NCI-H226 (cell line): ENCODE results near the gene FAM124A.
A peak's percentile ranks its signal among the peaks of the same experiment; 100 is the strongest.

Experiments
- DNase-seq: peaks from one replicate; pipeline ENCODE4 v3.0.0-alpha.2; 2015

Gene FAM124A

GRCh38 chr13:51222037-51222685, at the start of gene FAM124A:
Gene FAM124A, plus strand, starts transcription at chr13:51222398. Its CDS starts 104 bp downstream, at chr13:51222502.
- peak; percentile 52 for DNase-seq

- DNase-seq = no peak
These were observed 47.2 kb upstream of the FAM124A start for GRCh38 chr13:51175021-51175420.

- DNase-seq = no peak
These were observed 46.6 kb upstream of the FAM124A start for GRCh38 chr13:51175639-51176038.

- no peak for DNase-seq
These were observed 45.0 kb upstream of the FAM124A start for GRCh38 chr13:51177188-51177587.

- no peak for DNase-seq
These were observed 43.6 kb upstream of the FAM124A start for GRCh38 chr13:51178456-51179074.

GRCh38 chr13:51179432-51179971, 42.7 kb upstream of the FAM124A start:
- no peak for DNase-seq

- no peak for DNase-seq
These were observed 41.2 kb upstream of the FAM124A start for GRCh38 chr13:51180853-51181511.

GRCh38 chr13:51181786-51182383, 40.3 kb upstream of the FAM124A start:
- no peak for DNase-seq

GRCh38 chr13:51191743-51192142, 30.5 kb upstream of the FAM124A start:
- no peak for DNase-seq

- DNase-seq = peak; percentile 14
These were observed 29.9 kb upstream of the FAM124A start for GRCh38 chr13:51192348-51192747.

GRCh38 chr13:51193387-51193786, 28.8 kb upstream of the FAM124A start:
- no peak for DNase-seq

GRCh38 chr13:51194942-51195341, 27.3 kb upstream of the FAM124A start:
- no peak for DNase-seq

- no peak for DNase-seq
These were observed 20.3 kb upstream of the FAM124A start for GRCh38 chr13:51201886-51202285.

GRCh38 chr13:51202477-51203046, 19.6 kb upstream of the FAM124A start:
- DNase-seq = no peak

- DNase-seq = no peak
These were observed 15.6 kb upstream of the FAM124A start for GRCh38 chr13:51206584-51206983.

- DNase-seq = no peak
These were observed 14.3 kb upstream of the FAM124A start for GRCh38 chr13:51207881-51208280.

GRCh38 chr13:51208716-51209115, 13.5 kb upstream of the FAM124A start:
- no peak for DNase-seq

GRCh38 chr13:51211910-51212309, 10.3 kb upstream of the FAM124A start:
- DNase-seq = no peak

- DNase-seq = no peak
These were observed 9.4 kb upstream of the FAM124A start for GRCh38 chr13:51212758-51213157.

GRCh38 chr13:51213173-51213728, 8.9 kb upstream of the FAM124A start:
- no peak for DNase-seq

- DNase-seq = no peak
These were observed 3.6 kb upstream of the FAM124A start for GRCh38 chr13:51218626-51219025.

GRCh38 chr13:51220706-51221105, 1.5 kb upstream of the FAM124A start:
- no peak for DNase-seq

GRCh38 chr13:51221108-51221507, 1.1 kb upstream of the FAM124A start:
- DNase-seq = no peak
